Psoas muscle (tissue), 8 donors: ENCODE measurements around the gene LITAFD. TPM values are rescaled to one million over a fixed set of nuclear protein-coding genes. Genes with fewer than 3 reads are reported as not detected.
"Not testable (repeated sequence)": the region's sequence is repeated elsewhere in the genome, so short reads cannot be mapped to it uniquely, and the experiment has no call there.

Experiments used
- ATAC-seq, 4 donors: fragments of 200-7000 bp; cut with Tn5 transposase; one replicate each; pipeline ENCODE4 v1.9.1; 2020; ENCODE audit warnings: moderate library complexity in 3 of 4, mild to moderate bottlenecking in 2 of 4
- DNase-seq, 2 donors: peaks; one replicate each; pipeline ENCODE4 v3.0.0-alpha.2; 2020
- H3K27ac ChIP-seq: fragments of 200-600 bp; one replicate; pipeline ENCODE4 v1.8.0; 2022
- H3K27me3 ChIP-seq, 3 donors: fragments of 200-600 bp in 1 of 3; one replicate each; pipeline versions ENCODE4 v1.6.1 to v1.8.0; 2013 to 2022; ENCODE audit warnings: low read length in 2 of 3, mild to moderate bottlenecking in 2 of 3, moderate library complexity in 1 of 3; ENCODE audit not compliant: insufficient read depth in 3 of 3
- H3K36me3 ChIP-seq, 2 donors: fragments of 200-600 bp in 1 of 2; one replicate each; pipeline versions ENCODE4 v1.6.1 to v1.8.0; 2013 to 2022; ENCODE audit warnings: low read depth in 1 of 2, mild to moderate bottlenecking in 1 of 2, moderate library complexity in 1 of 2; ENCODE audit not compliant: insufficient read depth in 1 of 2
- H3K4me1 ChIP-seq: fragments of 200-600 bp; one replicate; pipeline ENCODE4 v1.8.0; 2022
- H3K4me3 ChIP-seq: fragments of 200-600 bp; one replicate; pipeline ENCODE4 v1.8.0; 2022; ENCODE audit warnings: mild to moderate bottlenecking
- H3K9me3 ChIP-seq: fragments of 200-600 bp; one replicate; pipeline ENCODE4 v1.8.0; 2022
- CTCF ChIP-seq: fragments of 200-600 bp; IDR thresholded peaks from one replicate; pipeline ENCODE4 v1.8.0; 2022; ENCODE audit warnings: antibody characterized with exemption
- WGBS, 3 donors: extraction: QIAGEN DNeasy Blood & Tissue Kit; methylation state at CpG; one replicate each; pipeline versions ENCODE4 v1.1.6 to v1.1.7; 2013; 5-methylcytosine and 5-hydroxymethylcytosine counted together
- intact Hi-C, 2 donors: fragments of 100-400 bp; cut with DNase I; formaldehyde crosslinking; loops; one replicate each; pipeline versions ENCODE4 v1.11.0 to v1.14.2; 2022
- polyA plus RNA-seq, 3 donors: library from polyadenylated mRNA; stranded (reverse); fragments of 200-250 nt; gene quantifications; one replicate each; pipeline ENCODE4 v1.2.3, GENCODE V29; 2013
- total RNA-seq, 4 donors: library from RNA; stranded (reverse); fragmentation: NEBNext Ultra II Directional in 2 of 4; extraction: Animal tissue kit (Norgen Biotek cat#: 25700) in 2 of 4; gene quantifications; one replicate each; pipeline versions ENCODE4 v1.2.1 to v1.2.4, GENCODE V29; 2021 to 2023
- donor health status: healthy with polysubstance abuse.
- donor health status: DM: no; HTN: no; CAD: no; lungs with moderate emphysema.
- donor health status: Bipolar disorder and iron deficiency.
- donor health status: healthy.
- donor health status: DM: yes; HTN: yes; CAD: no.
- donor health status: DM: no; HTN: no; CAD: no.
- donor health status: DM: no; HTN: no; CAD: no.
- donor health status: DM: yes; HTN: yes; CAD: no.

Gene LITAFD
- total and polyA plus RNA-seq, 7 donors, result not detected

DNA sequence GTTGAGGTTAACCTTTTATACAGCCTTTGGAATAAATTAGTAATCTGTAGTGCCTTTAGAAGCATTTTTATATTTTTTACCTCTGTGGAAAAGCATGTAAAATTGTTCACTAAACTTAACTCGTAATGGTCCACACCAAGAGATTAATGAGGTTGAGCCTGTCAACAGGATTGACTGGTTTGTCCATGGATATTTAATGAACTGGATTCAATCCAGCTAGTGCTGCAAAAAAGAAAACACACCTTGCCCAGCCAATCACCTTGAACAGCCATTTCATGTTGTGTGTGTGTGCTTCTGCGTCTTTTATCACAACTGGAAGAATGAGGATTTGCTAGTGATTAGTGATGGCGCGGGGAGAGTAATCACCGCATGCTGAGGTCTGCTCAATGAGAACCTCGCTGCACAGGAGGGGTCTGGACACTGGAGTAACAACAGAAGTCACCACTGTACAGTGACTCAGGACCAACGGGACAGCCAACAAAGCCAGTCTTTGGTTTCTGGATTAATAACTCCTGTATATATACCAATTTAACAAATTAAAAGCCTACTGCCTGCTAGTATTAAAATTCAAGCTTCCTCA, 33.7 kb downstream of the LITAFD start:
- no peak overlapping the region for H3K27ac ChIP-seq
- peaks cover 13 to 100% of the 10 kb centered on the region in 2 donors for H3K36me3 ChIP-seq
- H3K27me3 ChIP-seq, result no peaks in the 10 kb centered on the region
- DNase-seq, result no peak
- H3K4me3 ChIP-seq, result no peak overlapping the region
- 88 to 92% (median 89%) methylated on average over 7 of the region's 7 CpGs for WGBS, 3 donors
- TF ChIP-seq CTCF, result no peak
- intact Hi-C loops, result no loop called here
- no peaks in the 10 kb centered on the region for H3K9me3 ChIP-seq
- H3K4me1 ChIP-seq, result no peaks in the 10 kb centered on the region
- no peak for ATAC-seq

DNA sequence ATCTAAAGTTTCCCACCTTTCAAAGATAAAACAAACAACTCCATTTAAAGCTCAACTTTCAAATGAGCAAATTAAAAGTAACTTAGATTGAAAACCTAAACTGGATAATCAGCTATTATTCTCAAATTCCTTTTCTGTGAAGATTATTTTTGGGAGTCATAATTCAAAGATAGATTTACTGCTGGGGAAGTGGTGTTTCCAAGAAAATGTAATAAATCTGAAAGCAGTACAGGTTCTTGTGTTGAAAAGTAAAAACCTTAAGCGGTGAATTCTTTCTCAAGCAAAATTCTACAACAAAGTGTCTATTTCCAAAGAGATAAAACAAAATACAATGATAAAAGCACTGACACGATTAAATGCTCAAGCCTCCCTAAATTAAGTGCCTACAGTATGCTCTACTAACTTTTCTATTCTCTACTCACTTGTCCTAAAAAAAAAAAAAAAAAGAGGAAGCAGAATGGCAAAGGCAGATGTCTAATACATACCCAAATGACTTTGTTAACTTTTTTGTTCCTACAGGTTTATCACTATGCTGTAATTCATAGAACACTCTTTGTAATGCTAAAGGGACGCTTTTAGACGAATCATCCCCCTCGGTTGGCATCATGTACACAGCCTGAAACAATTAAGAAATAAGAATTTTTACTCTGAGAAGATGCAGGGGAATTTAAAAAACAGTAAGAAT, 34.5 kb downstream of the LITAFD start:
- no peak for TF ChIP-seq CTCF
- Histone ChIP-seq H3K27me3 (no peaks in the 10 kb centered on the region), H3K4me1 (no peaks in the 10 kb centered on the region), H3K36me3 (peaks cover 13 to 100% of the 10 kb centered on the region in 2 donors), H3K4me3 (no peak overlapping the region), H3K9me3 (no peaks in the 10 kb centered on the region), H3K27ac (no peak overlapping the region)
- ATAC-seq (no peak), DNase-seq (no peak)
- intact Hi-C loops, result no loop called here
- 91 to 92% (median 92%) methylated on average over 5 of the region's 5 CpGs for WGBS, 3 donors

DNA sequence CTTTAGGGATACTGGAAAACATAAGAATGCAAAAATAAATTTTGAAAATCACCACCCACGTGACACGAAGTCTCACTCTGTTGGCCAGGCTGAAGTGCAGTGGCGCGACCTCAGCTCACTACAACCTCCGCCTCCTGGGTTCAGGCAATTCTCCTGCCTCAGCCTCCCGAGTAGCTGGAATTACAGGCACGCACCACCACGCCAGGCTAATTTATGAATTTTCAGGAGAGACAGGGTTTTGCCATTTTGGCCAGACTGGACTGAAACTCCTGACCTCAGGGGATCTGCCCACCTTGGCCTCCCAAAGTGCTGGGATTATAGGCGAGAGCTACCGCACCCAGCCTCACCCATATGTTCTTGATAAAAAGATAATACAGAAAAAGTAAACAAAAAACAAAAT, 35.2 kb downstream of the LITAFD start:
- DNase-seq, H3K27ac ChIP-seq, H3K9me3 ChIP-seq, H3K27me3 ChIP-seq, H3K4me1 ChIP-seq, ATAC-seq, H3K4me3 ChIP-seq, intact Hi-C loops: not testable (repeated sequence)
- WGBS, 3 donors, result 94 to 96% (median 94%) methylated on average over 10 of the region's 10 CpGs
- peaks cover 13 to 100% of the 10 kb centered on the region in 2 donors for H3K36me3 ChIP-seq

GRCh38 chr16:8919089-8919933, 37.2 kb downstream of the LITAFD start:
- TF ChIP-seq CTCF, result no peak
- ATAC-seq, result no peak
- Histone ChIP-seq H3K4me3 (no peak overlapping the region), H3K36me3 (peaks cover 13 to 89% of the 10 kb centered on the region in 2 donors), H3K9me3 (no peaks in the 10 kb centered on the region), H3K4me1 (peaks cover 4% of the 10 kb centered on the region), H3K27ac (no peak overlapping the region), H3K27me3 (no peaks in the 10 kb centered on the region)
- DNase-seq, result no peak
- intact Hi-C loops, result no loop called here
- WGBS, 3 donors, result 85 to 89% (median 86%) methylated on average over 18 of the region's 18 CpGs

GRCh38 chr16:8919934-8920462, 37.8 kb downstream of the LITAFD start:
- intact Hi-C loops, result loop anchor here in 1 of 2 donors (10.0 kb wide), 1 partner anchor 85 kb away; no protein-coding TSS in a partner anchor
- TF ChIP-seq CTCF, result no peak
- H3K36me3 ChIP-seq, result peaks cover 13 to 87% of the 10 kb centered on the region in 2 donors
- 88 to 91% (median 89%) methylated on average over 11 of the region's 11 CpGs for WGBS, 3 donors
- no peaks in the 10 kb centered on the region for H3K27me3 ChIP-seq
- H3K9me3 ChIP-seq, result no peaks in the 10 kb centered on the region
- ATAC-seq, result no peak
- H3K4me3 ChIP-seq, result no peak overlapping the region
- peaks cover 11% of the 10 kb centered on the region for H3K4me1 ChIP-seq
- H3K27ac ChIP-seq, result no peak overlapping the region
- DNase-seq, result no peak
